HEK293T (cell line): ENCODE measurements around the gene ACTN4.

Source experiments
- ARNT ChIP-seq: fragments of 450-650 bp; IDR thresholded peaks from 2 replicates; pipeline ENCODE4 v1.6.1; 2017; ENCODE audit warnings: mild to moderate bottlenecking
- ELF4 ChIP-seq: fragments of 450-650 bp; IDR thresholded peaks from 2 replicates; pipeline ENCODE4 v1.6.1; 2017; ENCODE audit warnings: antibody characterized with exemption

- TF ChIP-seq ELF4 (no peak), ARNT (no peak)
Measured at GRCh38 chr19:38714354-38714778, 66.9 kb downstream of the ACTN4 start.
